K562 (cell line): ENCODE measurements around the gene CRIM1. TPM values are rescaled to one million over a fixed set of nuclear protein-coding genes. Genes with fewer than 3 reads are reported as not detected.

ENCODE experiments used
- EGR1 ChIP-seq: fragments of 450-650 bp; conservative IDR thresholded peaks from 2 replicates; pipeline ENCODE4 v1.6.1; 2017; ENCODE audit warnings: mild to moderate bottlenecking
- ELF2 ChIP-seq: fragments of 250-450 bp; sonication (Bioruptor Pico); IDR thresholded peaks from 2 replicates; pipeline ENCODE4 v1.5.0; 2021; ENCODE audit warnings: mild to moderate bottlenecking
- FOS ChIP-seq: IDR thresholded peaks from 3 replicates; pipeline ENCODE4 v1.6.1; 2011; ENCODE audit not compliant: insufficient read length; ENCODE audit errors: extremely low read depth
- HDGF ChIP-seq: fragments of 450-650 bp; IDR thresholded peaks from 2 replicates; pipeline ENCODE4 v1.6.1; 2016
- ILF3 ChIP-seq: fragments of 450-650 bp; IDR thresholded peaks from 2 replicates; pipeline ENCODE4 v1.6.1; 2018; ENCODE audit warnings: antibody characterized with exemption, mild to moderate bottlenecking, moderate library complexity, borderline replicate concordance
- KDM1A ChIP-seq, 2 experiments: fragments of 450-650 bp; IDR thresholded peaks; 2 replicates each; pipeline ENCODE4 v1.6.1; 2016; ENCODE audit warnings: mild to moderate bottlenecking in 2 of 2
- KHSRP ChIP-seq: fragments of 450-650 bp; IDR thresholded peaks from 2 replicates; pipeline ENCODE4 v1.6.1; 2017
- MAFG ChIP-seq: fragments of 450-650 bp; conservative IDR thresholded peaks from 2 replicates; pipeline ENCODE4 v1.6.1; 2016; ENCODE audit warnings: missing genetic modification characterization, missing compliant biosample characterization
- NFE2L1 ChIP-seq: fragments of 450-650 bp; IDR thresholded peaks from 2 replicates; pipeline ENCODE4 v1.6.1; 2016; ENCODE audit warnings: missing genetic modification characterization, low read depth, mild to moderate bottlenecking, missing compliant biosample characterization, moderate library complexity, borderline replicate concordance
- NR4A1 ChIP-seq, 2 experiments: fragments of 250-450 bp in 1 of 2; fragments of 450-650 bp in 1 of 2; sonication (Bioruptor Pico) in 1 of 2; IDR thresholded peaks; 2 replicates each; pipeline versions ENCODE4 v1.4.0 to v1.6.1; 2016 to 2020; ENCODE audit warnings: mild to moderate bottlenecking in 2 of 2, missing compliant biosample characterization in 1 of 2, missing genetic modification characterization in 1 of 2, moderate library complexity in 1 of 2
- PHF8 ChIP-seq: fragments of 200-600 bp; sonication (generic); IDR thresholded peaks from 2 replicates; pipeline ENCODE4 v1.6.1; 2012; ENCODE audit warnings: mixed run types, mild to moderate bottlenecking, inconsistent platforms, low read length, moderate library complexity, borderline replicate concordance
- POLR2B ChIP-seq: fragments of 450-650 bp; IDR thresholded peaks from 2 replicates; pipeline ENCODE4 v1.6.1; 2018; ENCODE audit warnings: low read depth; ENCODE audit not compliant: partially characterized antibody
- SAP30 ChIP-seq: fragments of 200-600 bp; sonication (generic); IDR thresholded peaks from 2 replicates; pipeline ENCODE4 v1.6.1; 2012; ENCODE audit warnings: borderline replicate concordance, low read depth, mild to moderate bottlenecking, moderate library complexity, low read length, control low read depth, inconsistent platforms; ENCODE audit not compliant: insufficient read depth, poor library complexity, severe bottlenecking
- WHSC1 ChIP-seq: IDR thresholded peaks from one replicate; pipeline ENCODE4 v1.6.1; 2012; ENCODE audit warnings: low read length, control low read depth, inconsistent platforms
- ZBTB17 ChIP-seq: fragments of 450-650 bp; formaldehyde crosslinking; IDR thresholded peaks from 2 replicates; pipeline ENCODE4 v1.4.0; 2020; ENCODE audit warnings: mild to moderate bottlenecking
- ZBTB8A ChIP-seq: fragments of 450-650 bp; IDR thresholded peaks from 2 replicates; pipeline ENCODE4 v1.6.1; 2018; ENCODE audit warnings: mild to moderate bottlenecking, moderate library complexity; ENCODE audit not compliant: partially characterized antibody
- polyA plus RNA-seq, 8 experiments: library from polyadenylated mRNA; depleted of rRNA in 4 of 8; stranded (reverse) in 5 of 8; unstranded in 3 of 8; fragments of >200 nt; fragmentation: Nextera tagmentation in 2 of 8; fragmentation: Illumina TruSeq in 1 of 8; extraction: Ambion mirVana in 2 of 8; extraction: Trizol in 1 of 8; gene quantifications; 2 replicates each; pipeline versions ENCODE4 v1.2.1 to v1.2.3, GENCODE V29; 2011 to 2014; ENCODE audit warnings: inconsistent platforms in 1 of 8, missing spikeins in 1 of 8
- total RNA-seq, 7 experiments: library from RNA; depleted of rRNA in 6 of 7; stranded (reverse); fragments of >200 nt in 6 of 7; fragmentation: Illumina TruSeq in 2 of 7; extraction: Trizol in 2 of 7; gene quantifications; 2 replicates each; pipeline versions ENCODE4 v1.2.1 to v1.2.3, GENCODE V29; 2011 to 2021; ENCODE audit warnings: low replicate concordance in 1 of 7
- TF ChIP-seq, protein P1 (sequence below): fragments of 450-650 bp; IDR thresholded peaks from 2 replicates; pipeline ENCODE4 v1.6.1; 2016
- TF ChIP-seq, protein P2 (sequence below): sonication (generic); formaldehyde crosslinking; IDR thresholded peaks from 2 replicates; pipeline ENCODE4 v1.8.0; 2023; ENCODE audit warnings: mild to moderate bottlenecking, missing genetic modification reagents
- TF ChIP-seq, protein P3 (sequence below), 2 experiments: fragments of 450-650 bp; IDR thresholded peaks; 2 replicates each; pipeline ENCODE4 v1.6.1; 2018; ENCODE audit warnings: mild to moderate bottlenecking in 2 of 2, low read depth in 1 of 2; ENCODE audit not compliant: partially characterized antibody in 2 of 2
- TF ChIP-seq, protein P4 (sequence below): fragments of 250-450 bp; sonication (Bioruptor Pico); IDR thresholded peaks from 2 replicates; pipeline ENCODE4 v1.5.0; 2021; ENCODE audit warnings: mild to moderate bottlenecking, moderate library complexity

Gene CRIM1
- total and polyA plus RNA-seq, 9 of the 15 experiments (the other 6 are each of a cell fraction or from before 2014, with no cell fraction given) = 0.01 to 0.36 (median 0.06) TPM; not detected in 1

DNA sequence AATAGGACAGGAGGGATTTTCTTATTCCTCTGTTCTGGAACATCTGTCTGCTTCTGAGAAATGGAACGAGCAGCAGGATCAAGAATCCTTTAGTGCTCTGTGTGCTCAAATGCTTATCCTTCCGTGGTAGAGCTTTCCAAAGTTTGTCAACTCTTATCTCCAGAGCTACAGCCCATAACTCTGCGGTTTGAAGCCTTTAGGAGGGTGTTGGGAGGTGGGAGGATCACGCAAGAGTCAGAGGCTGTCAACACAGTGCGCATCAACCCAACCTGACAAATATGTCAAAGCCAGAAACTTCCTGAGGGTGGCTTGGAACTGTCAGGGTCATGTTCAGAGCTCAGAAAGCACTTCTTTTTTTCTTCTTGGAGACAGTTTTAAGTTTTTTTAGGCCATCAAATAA, 95.9 kb downstream of the CRIM1 start (continued):
- TF ChIP-seq KHSRP (no peak), ILF3 (no peak), PHF8 (no peak), HDGF (no peak), KDM1A (IDR thresholded peaks at IDR 0.05) (peak; percentile 83 to 86), EGR1 (peak; percentile 42; the same call in 1 of the 2 replicates), NFE2L1 (no peak), FOS (no peak), POLR2B (no peak), WHSC1 (no peak), ZBTB8A (no peak), ZBTB17 (CRISPR knock-in tag) (no peak), MAFG (tag) (no peak), SAP30 (no peak), NR4A1 (CRISPR knock-in tag; IDR thresholded peaks at IDR 0.05) (no peak), NR4A1 (tag; IDR thresholded peaks at IDR 0.05) (no peak), ELF2 (CRISPR knock-in tag) (no peak)
- TF ChIP-seq, protein P1, sequence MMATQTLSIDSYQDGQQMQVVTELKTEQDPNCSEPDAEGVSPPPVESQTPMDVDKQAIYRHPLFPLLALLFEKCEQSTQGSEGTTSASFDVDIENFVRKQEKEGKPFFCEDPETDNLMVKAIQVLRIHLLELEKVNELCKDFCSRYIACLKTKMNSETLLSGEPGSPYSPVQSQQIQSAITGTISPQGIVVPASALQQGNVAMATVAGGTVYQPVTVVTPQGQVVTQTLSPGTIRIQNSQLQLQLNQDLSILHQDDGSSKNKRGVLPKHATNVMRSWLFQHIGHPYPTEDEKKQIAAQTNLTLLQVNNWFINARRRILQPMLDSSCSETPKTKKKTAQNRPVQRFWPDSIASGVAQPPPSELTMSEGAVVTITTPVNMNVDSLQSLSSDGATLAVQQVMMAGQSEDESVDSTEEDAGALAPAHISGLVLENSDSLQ = peak; percentile 86
- TF ChIP-seq, protein P2, sequence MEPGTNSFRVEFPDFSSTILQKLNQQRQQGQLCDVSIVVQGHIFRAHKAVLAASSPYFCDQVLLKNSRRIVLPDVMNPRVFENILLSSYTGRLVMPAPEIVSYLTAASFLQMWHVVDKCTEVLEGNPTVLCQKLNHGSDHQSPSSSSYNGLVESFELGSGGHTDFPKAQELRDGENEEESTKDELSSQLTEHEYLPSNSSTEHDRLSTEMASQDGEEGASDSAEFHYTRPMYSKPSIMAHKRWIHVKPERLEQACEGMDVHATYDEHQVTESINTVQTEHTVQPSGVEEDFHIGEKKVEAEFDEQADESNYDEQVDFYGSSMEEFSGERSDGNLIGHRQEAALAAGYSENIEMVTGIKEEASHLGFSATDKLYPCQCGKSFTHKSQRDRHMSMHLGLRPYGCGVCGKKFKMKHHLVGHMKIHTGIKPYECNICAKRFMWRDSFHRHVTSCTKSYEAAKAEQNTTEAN (CRISPR knock-in tag) = no peak
- TF ChIP-seq, protein P3, sequence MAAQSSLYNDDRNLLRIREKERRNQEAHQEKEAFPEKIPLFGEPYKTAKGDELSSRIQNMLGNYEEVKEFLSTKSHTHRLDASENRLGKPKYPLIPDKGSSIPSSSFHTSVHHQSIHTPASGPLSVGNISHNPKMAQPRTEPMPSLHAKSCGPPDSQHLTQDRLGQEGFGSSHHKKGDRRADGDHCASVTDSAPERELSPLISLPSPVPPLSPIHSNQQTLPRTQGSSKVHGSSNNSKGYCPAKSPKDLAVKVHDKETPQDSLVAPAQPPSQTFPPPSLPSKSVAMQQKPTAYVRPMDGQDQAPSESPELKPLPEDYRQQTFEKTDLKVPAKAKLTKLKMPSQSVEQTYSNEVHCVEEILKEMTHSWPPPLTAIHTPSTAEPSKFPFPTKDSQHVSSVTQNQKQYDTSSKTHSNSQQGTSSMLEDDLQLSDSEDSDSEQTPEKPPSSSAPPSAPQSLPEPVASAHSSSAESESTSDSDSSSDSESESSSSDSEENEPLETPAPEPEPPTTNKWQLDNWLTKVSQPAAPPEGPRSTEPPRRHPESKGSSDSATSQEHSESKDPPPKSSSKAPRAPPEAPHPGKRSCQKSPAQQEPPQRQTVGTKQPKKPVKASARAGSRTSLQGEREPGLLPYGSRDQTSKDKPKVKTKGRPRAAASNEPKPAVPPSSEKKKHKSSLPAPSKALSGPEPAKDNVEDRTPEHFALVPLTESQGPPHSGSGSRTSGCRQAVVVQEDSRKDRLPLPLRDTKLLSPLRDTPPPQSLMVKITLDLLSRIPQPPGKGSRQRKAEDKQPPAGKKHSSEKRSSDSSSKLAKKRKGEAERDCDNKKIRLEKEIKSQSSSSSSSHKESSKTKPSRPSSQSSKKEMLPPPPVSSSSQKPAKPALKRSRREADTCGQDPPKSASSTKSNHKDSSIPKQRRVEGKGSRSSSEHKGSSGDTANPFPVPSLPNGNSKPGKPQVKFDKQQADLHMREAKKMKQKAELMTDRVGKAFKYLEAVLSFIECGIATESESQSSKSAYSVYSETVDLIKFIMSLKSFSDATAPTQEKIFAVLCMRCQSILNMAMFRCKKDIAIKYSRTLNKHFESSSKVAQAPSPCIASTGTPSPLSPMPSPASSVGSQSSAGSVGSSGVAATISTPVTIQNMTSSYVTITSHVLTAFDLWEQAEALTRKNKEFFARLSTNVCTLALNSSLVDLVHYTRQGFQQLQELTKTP (IDR thresholded peaks at IDR 0.05; ENCODE audit: low read depth in 1 of 2, partially characterized antibody in 2 of 2) = no peak
- TF ChIP-seq, protein P4, sequence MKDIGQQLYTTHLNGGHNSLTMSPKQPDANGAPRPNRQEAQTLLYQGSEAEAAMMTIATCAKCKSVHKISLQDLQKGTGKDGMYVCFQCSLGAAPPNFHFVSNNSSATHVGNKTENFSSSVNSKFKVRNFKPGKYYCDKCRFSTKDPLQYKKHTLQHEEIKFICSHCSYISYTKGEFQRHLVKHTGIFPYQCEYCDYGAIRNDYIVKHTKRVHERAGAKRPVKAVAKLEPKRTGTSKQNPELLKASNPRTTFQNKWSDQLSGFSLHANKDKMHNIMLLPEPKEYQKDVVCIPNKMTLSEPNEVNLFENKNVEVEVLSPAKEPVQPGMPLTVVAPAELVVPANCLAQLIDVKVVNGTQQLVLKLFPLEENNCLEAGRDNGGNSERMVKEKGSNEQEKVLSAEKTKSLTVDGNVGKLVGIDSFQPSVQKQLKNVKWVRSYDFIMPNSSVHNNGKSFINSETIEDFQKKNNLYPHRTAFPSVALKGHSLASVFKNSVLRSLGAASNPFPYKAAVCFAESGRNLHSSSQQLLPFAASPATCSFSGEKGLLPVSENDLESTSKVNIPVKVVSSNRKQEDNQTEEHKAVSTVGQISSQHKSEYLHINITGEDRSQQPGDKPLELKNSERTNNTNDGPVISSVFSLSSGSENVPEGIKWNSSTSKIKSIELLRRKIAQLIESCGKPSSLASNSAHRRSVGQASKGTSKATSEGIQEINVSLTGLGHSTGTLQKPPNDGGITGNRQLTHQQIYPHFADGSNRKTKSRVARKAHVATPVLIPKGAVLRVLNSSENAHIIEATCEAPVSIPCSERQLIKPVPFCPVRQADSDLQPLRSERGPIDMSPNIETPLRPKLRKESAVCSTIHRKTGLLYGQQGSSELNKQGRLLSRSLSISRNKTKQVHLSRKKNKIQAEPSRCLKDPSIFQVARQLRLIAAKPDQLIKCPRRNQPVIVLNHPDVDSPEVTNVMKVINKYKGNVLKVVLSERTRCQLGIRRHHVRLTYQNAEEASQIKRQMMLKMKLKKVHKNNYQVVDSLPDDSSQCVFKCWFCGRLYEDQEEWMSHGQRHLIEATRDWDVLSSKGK (CRISPR knock-in tag) = no peak
